Endometrial microvascular endothelial cells (primary cell): Measurements from ENCODE around the gene GLB1L2. TPM values are rescaled to one million over a fixed set of nuclear protein-coding genes. Genes with fewer than 3 reads are reported as not detected.

Experiments used
- in situ Hi-C: cut with HindIII; loops from 2 replicates; pipeline ENCODE4 v1.10.0; 2017; ENCODE audit warnings: low sequenced_read_pairs, low pct_unique_long_range_greater_than_20kb; ENCODE audit errors: inconsistent ontology term
- total RNA-seq: library from RNA; depleted of rRNA; stranded (reverse); fragments of >200 nt; gene quantifications from one replicate; pipeline ENCODE4 v1.2.3, GENCODE V29; 2015; ENCODE audit errors: inconsistent ontology term

GLB1L2 gene
- total RNA-seq, 1 donor from 2014 or later = not detected

GRCh38 chr11:134392953-134393615 lies 61.3 kb downstream of the GLB1L2 start:
- in situ Hi-C loops = no loop called here

GRCh38 chr11:134393638-134394037 lies 61.9 kb downstream of the GLB1L2 start:
- in situ Hi-C loops = no loop called here

- in situ Hi-C loops = no loop called here
Measured at GRCh38 chr11:134394311-134394710, 62.5 kb downstream of the GLB1L2 start.

GRCh38 chr11:134395002-134395401 lies 63.2 kb downstream of the GLB1L2 start:
- in situ Hi-C loops = no loop called here

GRCh38 chr11:134397304-134398078 lies 65.7 kb downstream of the GLB1L2 start:
- in situ Hi-C loops = no loop called here

GRCh38 chr11:134398079-134398444 lies 66.3 kb downstream of the GLB1L2 start:
- in situ Hi-C loops = no loop called here

- in situ Hi-C loops = no loop called here
Measured at GRCh38 chr11:134398644-134399292, 67.0 kb downstream of the GLB1L2 start.

GRCh38 chr11:134399293-134399654 lies 67.5 kb downstream of the GLB1L2 start:
- in situ Hi-C loops = no loop called here

GRCh38 chr11:134399996-134400395 lies 68.2 kb downstream of the GLB1L2 start:
- in situ Hi-C loops = no loop called here

- in situ Hi-C loops = no loop called here
Measured at GRCh38 chr11:134401825-134402809, 70.3 kb downstream of the GLB1L2 start.

GRCh38 chr11:134402910-134403309 lies 71.1 kb downstream of the GLB1L2 start:
- in situ Hi-C loops = no loop called here

- in situ Hi-C loops = no loop called here
Measured at GRCh38 chr11:134404575-134405341, 73.0 kb downstream of the GLB1L2 start.

GRCh38 chr11:134405436-134405835 lies 73.6 kb downstream of the GLB1L2 start:
- in situ Hi-C loops = no loop called here

GRCh38 chr11:134405841-134406240 lies 74.1 kb downstream of the GLB1L2 start:
- in situ Hi-C loops = no loop called here

- in situ Hi-C loops = no loop called here
Measured at GRCh38 chr11:134406264-134407185, 74.7 kb downstream of the GLB1L2 start.

- in situ Hi-C loops = no loop called here
Measured at GRCh38 chr11:134407321-134407828, 75.6 kb downstream of the GLB1L2 start.

GRCh38 chr11:134407923-134408322 lies 76.1 kb downstream of the GLB1L2 start:
- in situ Hi-C loops = no loop called here
